Measurements from ENCODE around the gene KMT2E. TPM values are rescaled to one million over a fixed set of nuclear protein-coding genes. Genes with fewer than 3 reads are reported as not detected.
A peak's percentile ranks its signal among the peaks of the same experiment; 100 is the strongest.
"Not testable (repeated sequence)": the region's sequence is repeated elsewhere in the genome, so short reads cannot be mapped to it uniquely, and the experiment has no call there.

Gene KMT2E
- polyA plus RNA-seq, 4 donors = 11.1 to 52.4 (median 16.2) TPM

DNA sequence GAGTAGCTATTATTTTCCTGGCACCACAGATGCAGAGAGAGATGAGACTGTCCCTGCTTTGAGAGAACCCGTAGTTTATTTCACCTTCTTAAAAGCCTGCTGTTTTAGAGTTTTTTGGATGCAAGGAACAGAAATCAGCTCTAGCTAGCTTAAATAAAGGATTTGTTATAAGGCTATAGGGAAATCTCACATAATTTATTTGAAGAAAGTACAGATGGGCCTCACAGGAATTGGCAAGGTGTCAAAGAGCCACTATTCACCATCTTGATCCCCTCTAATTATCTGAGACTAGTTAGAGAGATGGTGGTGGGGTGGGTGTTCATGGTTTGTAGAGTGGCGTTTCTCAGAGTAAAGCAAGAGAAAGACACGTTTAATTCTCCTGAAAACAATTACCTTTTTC lies 7.3 kb downstream of the KMT2E start:
- no peak for FAIRE-seq
- no peak for DNase-seq
- Histone ChIP-seq H3K36me3 (ENCODE audit: control insufficient read depth in 3 of 3, insufficient read depth in 2 of 3, low read depth in 1 of 3, low read length in 3 of 3) (no peaks in the 10 kb centered on the region), H3K4me1 (ENCODE audit: control insufficient read depth in 3 of 3, insufficient read depth in 2 of 3, low read depth in 1 of 3, low read length in 2 of 3) (peaks cover 2 to 18% (median 8%) of the 10 kb centered on the region in 3 donors), H3K4me3 (ENCODE audit: low read depth in 1 of 3, low read length in 3 of 3) (no peak overlapping the region), H3K27ac (ENCODE audit: low read depth in 1 of 3, low read length in 2 of 3) (peak overlapping the region in 1 of 3 donors; percentile 16), H3K27me3 (ENCODE audit: control insufficient read depth in 3 of 3, insufficient read depth in 3 of 3, low read length in 3 of 3) (no peaks in the 10 kb centered on the region), H3K9me3 (ENCODE audit: control insufficient read depth in 2 of 2, insufficient read depth in 1 of 2, low read depth in 1 of 2, low read length in 1 of 2) (no peaks in the 10 kb centered on the region)
- WGBS, 3 donors = 41 to 49% (median 46%) methylated on average over 3 of the region's 3 CpGs

DNA sequence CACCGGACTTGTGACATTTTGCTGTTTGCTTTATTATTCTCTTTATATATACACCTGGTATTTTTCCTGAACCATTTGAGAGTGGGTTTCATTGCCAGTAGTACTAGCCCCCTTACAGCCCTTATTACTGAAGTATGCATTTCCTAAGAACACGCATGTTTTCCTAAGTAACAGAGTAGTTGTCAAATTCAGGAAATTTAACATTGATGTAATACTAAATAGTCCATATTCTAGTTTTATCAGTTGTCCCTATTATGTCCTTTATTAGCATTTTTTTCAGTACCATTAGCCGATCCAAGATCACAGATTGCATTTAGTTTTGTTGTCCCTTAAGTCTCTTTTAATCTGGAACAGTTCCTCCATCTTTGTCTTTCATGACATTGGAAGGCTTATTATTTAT lies 8.0 kb downstream of the KMT2E start:
- WGBS, 3 donors = 66 to 72% (median 68%) methylated on average over 3 of the region's 3 CpGs
- no peaks in the 10 kb centered on the region for H3K9me3 ChIP-seq (ENCODE audit: control insufficient read depth in 2 of 2, insufficient read depth in 1 of 2, low read depth in 1 of 2, low read length in 1 of 2)
- no peak for DNase-seq
- no peak overlapping the region for H3K4me3 ChIP-seq (ENCODE audit: low read depth in 1 of 3, low read length in 3 of 3)
- FAIRE-seq = no peak
- peaks cover 2 to 19% (median 6%) of the 10 kb centered on the region in 3 donors for H3K4me1 ChIP-seq (ENCODE audit: control insufficient read depth in 3 of 3, insufficient read depth in 2 of 3, low read depth in 1 of 3, low read length in 2 of 3)
- H3K36me3 ChIP-seq (ENCODE audit: control insufficient read depth in 3 of 3, insufficient read depth in 2 of 3, low read depth in 1 of 3, low read length in 3 of 3) = no peaks in the 10 kb centered on the region
- H3K27ac ChIP-seq (ENCODE audit: low read depth in 1 of 3, low read length in 2 of 3) = no peak overlapping the region
- no peaks in the 10 kb centered on the region for H3K27me3 ChIP-seq (ENCODE audit: control insufficient read depth in 3 of 3, insufficient read depth in 3 of 3, low read length in 3 of 3)

DNA sequence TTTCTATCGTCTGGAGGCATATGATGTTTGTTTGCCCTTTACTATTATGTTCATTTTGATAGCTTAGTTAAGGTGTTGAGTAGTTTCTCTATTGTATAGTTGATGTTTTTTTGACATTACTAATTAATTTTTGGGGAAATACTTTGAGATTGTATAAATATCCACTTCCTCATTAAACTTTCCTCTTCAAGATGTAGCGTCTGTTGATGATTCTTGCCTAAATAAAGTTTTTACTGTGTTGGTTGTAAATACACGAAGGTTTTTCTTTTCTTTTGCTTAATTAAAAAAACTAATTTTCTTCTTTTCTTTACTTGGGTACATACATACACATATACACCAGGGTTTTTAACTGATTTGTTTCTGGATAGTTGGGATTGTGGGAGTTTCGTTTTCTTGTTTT lies 8.5 kb downstream of the KMT2E start:
- 58 to 80% (median 79%) methylated on average over 4 of the region's 4 CpGs for WGBS, 3 donors
- Histone ChIP-seq H3K4me3 (ENCODE audit: low read depth in 1 of 3, low read length in 3 of 3) (no peak overlapping the region), H3K36me3 (ENCODE audit: control insufficient read depth in 3 of 3, insufficient read depth in 2 of 3, low read depth in 1 of 3, low read length in 3 of 3) (no peaks in the 10 kb centered on the region), H3K9me3 (ENCODE audit: control insufficient read depth in 2 of 2, insufficient read depth in 1 of 2, low read depth in 1 of 2, low read length in 1 of 2) (no peaks in the 10 kb centered on the region), H3K4me1 (ENCODE audit: control insufficient read depth in 3 of 3, insufficient read depth in 2 of 3, low read depth in 1 of 3, low read length in 2 of 3) (peaks cover 2 to 23% (median 5%) of the 10 kb centered on the region in 3 donors), H3K27me3 (ENCODE audit: control insufficient read depth in 3 of 3, insufficient read depth in 3 of 3, low read length in 3 of 3) (no peaks in the 10 kb centered on the region), H3K27ac (ENCODE audit: low read depth in 1 of 3, low read length in 2 of 3) (no peak overlapping the region)
- DNase-seq (no peak), FAIRE-seq (no peak)

DNA sequence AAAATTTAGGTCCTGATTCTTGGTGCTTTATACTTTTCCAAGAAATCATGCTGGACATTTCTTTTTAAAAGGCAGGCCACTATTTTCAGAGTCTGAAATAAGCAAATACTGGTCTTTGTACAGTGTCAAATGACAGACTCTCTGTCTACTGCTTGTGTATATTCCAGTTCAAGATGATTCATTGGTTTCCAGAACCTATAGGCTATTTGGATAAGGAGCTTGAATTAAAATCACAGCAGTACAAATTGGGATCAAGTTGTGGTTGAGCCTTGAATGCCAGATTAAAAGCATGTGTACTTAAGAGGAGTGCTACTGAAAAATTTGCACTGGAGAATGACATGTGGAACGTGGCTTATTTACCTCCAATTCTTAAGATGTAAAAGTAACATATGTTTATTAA lies 10.7 kb downstream of the KMT2E start:
- no peaks in the 10 kb centered on the region for H3K9me3 ChIP-seq (ENCODE audit: control insufficient read depth in 2 of 2, insufficient read depth in 1 of 2, low read depth in 1 of 2, low read length in 1 of 2)
- H3K27ac ChIP-seq (ENCODE audit: low read depth in 1 of 3, low read length in 2 of 3) = no peak overlapping the region
- H3K27me3 ChIP-seq (ENCODE audit: control insufficient read depth in 3 of 3, insufficient read depth in 3 of 3, low read length in 3 of 3) = no peaks in the 10 kb centered on the region
- WGBS, 3 donors = 21 to 31% (median 24%) methylated on average over 1 of the region's 1 CpG
- DNase-seq (no peak), FAIRE-seq (no peak)
- peaks cover 0 to 5% (median 0%) of the 10 kb centered on the region in 3 donors for H3K36me3 ChIP-seq (ENCODE audit: control insufficient read depth in 3 of 3, insufficient read depth in 2 of 3, low read depth in 1 of 3, low read length in 3 of 3)
- H3K4me1 ChIP-seq (ENCODE audit: control insufficient read depth in 3 of 3, insufficient read depth in 2 of 3, low read depth in 1 of 3, low read length in 2 of 3) = peaks cover 0 to 22% (median 2%) of the 10 kb centered on the region in 3 donors
- no peak overlapping the region for H3K4me3 ChIP-seq (ENCODE audit: low read depth in 1 of 3, low read length in 3 of 3)

DNA sequence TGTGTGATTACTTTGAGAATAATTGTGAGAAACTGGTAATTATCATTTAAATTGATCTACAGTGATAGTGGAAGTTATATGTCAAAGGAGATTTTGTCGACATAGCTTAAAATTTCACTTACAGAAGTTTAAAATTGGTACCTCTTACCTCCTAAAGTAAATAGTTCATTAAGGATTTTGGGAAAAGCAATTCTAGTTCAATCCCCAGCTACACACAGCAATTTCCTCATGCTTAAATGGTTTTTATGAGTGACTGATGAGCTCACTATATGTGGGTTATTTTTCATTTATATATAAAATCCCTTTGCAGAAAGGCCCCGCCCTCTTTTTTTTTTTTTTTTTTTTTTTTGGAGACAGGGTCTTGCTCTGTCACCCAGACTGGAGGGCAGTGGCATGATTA lies 12.7 kb downstream of the KMT2E start:
- Histone ChIP-seq H3K27ac (ENCODE audit: low read depth in 1 of 3, low read length in 2 of 3) (no peak overlapping the region), H3K36me3 (ENCODE audit: control insufficient read depth in 3 of 3, insufficient read depth in 2 of 3, low read depth in 1 of 3, low read length in 3 of 3) (peaks cover 0 to 5% (median 0%) of the 10 kb centered on the region in 3 donors), H3K27me3 (ENCODE audit: control insufficient read depth in 3 of 3, insufficient read depth in 3 of 3, low read length in 3 of 3) (no peaks in the 10 kb centered on the region), H3K4me1 (ENCODE audit: control insufficient read depth in 3 of 3, insufficient read depth in 2 of 3, low read depth in 1 of 3, low read length in 2 of 3) (peaks cover 0 to 16% (median 0%) of the 10 kb centered on the region in 3 donors), H3K9me3 (ENCODE audit: control insufficient read depth in 2 of 2, insufficient read depth in 1 of 2, low read depth in 1 of 2, low read length in 1 of 2) (no peaks in the 10 kb centered on the region), H3K4me3 (ENCODE audit: low read depth in 1 of 3, low read length in 3 of 3) (no peak overlapping the region)
- 69 to 83% (median 81%) methylated on average over 2 of the region's 2 CpGs for WGBS, 3 donors
- DNase-seq = no peak
- no peak for FAIRE-seq

DNA sequence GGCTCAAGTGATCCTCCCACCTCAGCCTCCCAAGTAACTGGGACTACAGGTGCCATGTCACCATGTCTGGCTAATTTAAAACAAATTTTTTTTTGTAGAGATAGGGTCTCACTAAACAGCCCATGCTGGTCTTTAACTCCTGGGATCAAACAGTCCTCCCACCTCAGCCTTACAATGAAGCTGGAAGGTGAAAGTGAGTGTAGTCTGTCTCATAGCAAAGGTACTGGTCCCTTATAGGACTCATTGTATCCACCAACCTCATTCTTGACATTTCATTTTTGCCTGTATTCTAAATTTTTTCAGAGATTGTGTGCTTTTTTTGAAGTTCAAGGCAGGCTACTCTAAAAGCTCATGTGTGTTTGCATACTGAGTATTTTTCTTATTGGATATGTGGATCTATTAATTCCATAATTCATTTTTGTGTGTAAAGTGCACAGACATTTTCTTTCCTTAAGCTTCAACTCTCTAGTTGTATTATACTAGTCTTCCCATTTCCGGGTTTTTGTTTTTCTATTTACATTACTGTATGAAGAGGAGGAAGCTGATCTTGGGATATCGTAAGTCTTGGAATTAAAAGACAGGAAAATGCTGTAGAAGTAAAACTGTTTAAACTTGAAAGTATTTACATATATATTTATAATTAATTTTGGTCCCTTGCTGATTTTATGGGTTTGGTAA lies 13.3 kb downstream of the KMT2E start:
- no peak for FAIRE-seq
- Histone ChIP-seq H3K9me3 (ENCODE audit: control insufficient read depth in 2 of 2, insufficient read depth in 1 of 2, low read depth in 1 of 2, low read length in 1 of 2) (no peaks in the 10 kb centered on the region), H3K4me3 (ENCODE audit: low read depth in 1 of 3, low read length in 3 of 3) (no peak overlapping the region), H3K27ac (ENCODE audit: low read depth in 1 of 3, low read length in 2 of 3) (no peak overlapping the region), H3K27me3 (ENCODE audit: control insufficient read depth in 3 of 3, insufficient read depth in 3 of 3, low read length in 3 of 3) (no peaks in the 10 kb centered on the region), H3K4me1 (ENCODE audit: control insufficient read depth in 3 of 3, insufficient read depth in 2 of 3, low read depth in 1 of 3, low read length in 2 of 3) (peaks cover 0 to 14% (median 0%) of the 10 kb centered on the region in 3 donors), H3K36me3 (ENCODE audit: control insufficient read depth in 3 of 3, insufficient read depth in 2 of 3, low read depth in 1 of 3, low read length in 3 of 3) (peaks cover 0 to 5% (median 0%) of the 10 kb centered on the region in 3 donors)
- WGBS, 3 donors = 26 to 29% (median 27%) methylated on average over 2 of the region's 2 CpGs
- DNase-seq = no peak

DNA sequence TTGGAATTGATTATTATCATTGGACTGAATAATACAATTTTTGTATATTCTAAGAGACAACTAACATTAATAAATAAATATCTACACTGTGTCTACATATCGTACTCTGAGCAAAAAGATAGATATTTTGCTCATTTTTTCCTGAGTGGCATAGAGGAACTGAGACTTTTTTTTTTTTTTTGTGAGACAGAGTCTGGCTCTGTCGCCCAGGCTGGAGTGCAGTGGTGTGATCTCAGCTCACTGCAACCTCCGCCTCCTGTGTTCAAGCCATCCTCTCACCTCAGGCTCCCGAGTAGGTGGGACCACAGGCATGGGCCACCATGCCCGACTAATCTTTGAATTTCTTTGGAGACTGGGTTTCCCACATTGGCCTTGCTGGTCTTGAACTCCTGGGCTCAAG lies 14.0 kb downstream of the KMT2E start:
- FAIRE-seq = no peak
- no peak for DNase-seq
- H3K4me1 ChIP-seq (ENCODE audit: control insufficient read depth in 3 of 3, insufficient read depth in 2 of 3, low read depth in 1 of 3, low read length in 2 of 3) = peaks cover 0 to 14% (median 0%) of the 10 kb centered on the region in 3 donors
- no peaks in the 10 kb centered on the region for H3K27me3 ChIP-seq (ENCODE audit: control insufficient read depth in 3 of 3, insufficient read depth in 3 of 3, low read length in 3 of 3)
- H3K36me3 ChIP-seq (ENCODE audit: control insufficient read depth in 3 of 3, insufficient read depth in 2 of 3, low read depth in 1 of 3, low read length in 3 of 3) = peaks cover 0 to 7% (median 0%) of the 10 kb centered on the region in 3 donors
- no peak overlapping the region for H3K27ac ChIP-seq (ENCODE audit: low read depth in 1 of 3, low read length in 2 of 3)
- no peaks in the 10 kb centered on the region for H3K9me3 ChIP-seq (ENCODE audit: control insufficient read depth in 2 of 2, insufficient read depth in 1 of 2, low read depth in 1 of 2, low read length in 1 of 2)
- 68 to 85% (median 76%) methylated on average over 5 of the region's 5 CpGs for WGBS, 3 donors
- no peak overlapping the region for H3K4me3 ChIP-seq (ENCODE audit: low read depth in 1 of 3, low read length in 3 of 3)

DNA sequence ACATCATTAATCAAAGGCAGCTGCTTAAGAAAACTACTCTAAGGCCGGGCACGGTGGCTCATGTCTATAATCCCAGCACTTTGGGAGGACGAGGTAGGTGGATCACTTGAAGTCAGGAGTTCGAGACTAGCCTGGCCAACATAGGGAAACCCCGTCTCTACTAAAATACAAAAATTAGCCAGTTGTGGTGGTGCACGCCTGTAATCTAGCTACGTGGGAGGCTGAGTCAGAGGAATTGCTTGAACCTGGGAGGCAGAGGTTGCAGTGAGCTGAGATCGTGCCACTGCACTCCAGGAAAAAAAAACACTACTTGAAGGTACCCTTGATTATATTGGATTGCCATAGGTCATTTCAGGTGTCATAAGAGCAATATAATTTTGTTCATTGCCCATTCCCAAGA lies 14.9 kb downstream of the KMT2E start:
- Histone ChIP-seq H3K36me3 (ENCODE audit: control insufficient read depth in 3 of 3, insufficient read depth in 2 of 3, low read depth in 1 of 3, low read length in 3 of 3) (peaks cover 0 to 10% (median 0%) of the 10 kb centered on the region in 3 donors), H3K4me1 (ENCODE audit: control insufficient read depth in 3 of 3, insufficient read depth in 2 of 3, low read depth in 1 of 3, low read length in 2 of 3) (peaks cover 0 to 16% (median 4%) of the 10 kb centered on the region in 3 donors)
- not testable (repeated sequence) for FAIRE-seq; H3K27me3 ChIP-seq (ENCODE audit: control insufficient read depth in 3 of 3, insufficient read depth in 3 of 3, low read length in 3 of 3); H3K4me3 ChIP-seq (ENCODE audit: low read depth in 1 of 3, low read length in 3 of 3); H3K9me3 ChIP-seq (ENCODE audit: control insufficient read depth in 2 of 2, insufficient read depth in 1 of 2, low read depth in 1 of 2, low read length in 1 of 2); DNase-seq; H3K27ac ChIP-seq (ENCODE audit: low read depth in 1 of 3, low read length in 2 of 3)
- WGBS, 3 donors = 80 to 90% (median 85%) methylated on average over 8 of the region's 8 CpGs

DNA sequence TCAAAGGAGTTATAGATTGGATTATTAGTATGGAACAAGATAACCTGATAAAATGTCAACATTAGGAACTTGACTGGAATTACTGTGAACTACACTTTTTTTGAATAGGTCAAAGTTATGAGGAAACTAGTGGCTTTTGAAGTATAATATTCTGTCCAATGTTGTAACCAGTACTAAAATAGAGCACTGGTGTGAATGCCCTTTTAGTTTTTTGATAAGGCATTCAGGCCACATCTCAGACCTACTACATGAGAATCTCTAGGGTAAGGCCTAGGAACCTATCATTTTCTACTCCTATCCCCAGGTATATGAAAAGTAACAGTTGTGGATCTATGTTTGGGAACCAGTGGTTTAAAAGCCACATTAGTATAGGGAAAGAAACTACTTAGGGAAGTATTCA lies 16.4 kb downstream of the KMT2E start:
- peaks cover 0 to 10% (median 0%) of the 10 kb centered on the region in 3 donors for H3K36me3 ChIP-seq (ENCODE audit: control insufficient read depth in 3 of 3, insufficient read depth in 2 of 3, low read depth in 1 of 3, low read length in 3 of 3)
- H3K4me1 ChIP-seq (ENCODE audit: control insufficient read depth in 3 of 3, insufficient read depth in 2 of 3, low read depth in 1 of 3, low read length in 2 of 3) = peaks cover 0 to 13% (median 4%) of the 10 kb centered on the region in 3 donors
- no peak overlapping the region for H3K27ac ChIP-seq (ENCODE audit: low read depth in 1 of 3, low read length in 2 of 3)
- no peak overlapping the region for H3K4me3 ChIP-seq (ENCODE audit: low read depth in 1 of 3, low read length in 3 of 3)
- no peaks in the 10 kb centered on the region for H3K27me3 ChIP-seq (ENCODE audit: control insufficient read depth in 3 of 3, insufficient read depth in 3 of 3, low read length in 3 of 3)
- H3K9me3 ChIP-seq (ENCODE audit: control insufficient read depth in 2 of 2, insufficient read depth in 1 of 2, low read depth in 1 of 2, low read length in 1 of 2) = no peaks in the 10 kb centered on the region
- DNase-seq = no peak
- no peak for FAIRE-seq
